Naive B cell (primary cell): ENCODE results near the gene OR6C68. TPM values are rescaled to one million over a fixed set of nuclear protein-coding genes. Genes with fewer than 3 reads are reported as not detected.

Experiments used
- ATAC-seq, 2 donors: fragments of 150-1000 bp; cut with Tn5 transposase; 2 replicates each; pipeline ENCODE4 v1.10.0; 2021; ENCODE audit warnings: low read depth in 2 of 2, mild to moderate bottlenecking in 2 of 2, moderate library complexity in 2 of 2
- DNase-seq: peaks from one replicate; pipeline ENCODE4 v3.0.0; 2022
- H3K27ac Mint-ChIP-seq, 6 donors: one replicate each; pipeline ENCODE4 v1.8.0; 2020 to 2022; ENCODE audit warnings: mild to moderate bottlenecking in 6 of 6, mixed read lengths in 6 of 6, moderate library complexity in 5 of 6, inconsistent platforms in 2 of 6
- H3K27me3 Mint-ChIP-seq, 3 donors: one replicate each; pipeline ENCODE4 v1.8.0; 2021 to 2022; ENCODE audit warnings: mixed read lengths in 3 of 3, mild to moderate bottlenecking in 1 of 3
- H3K36me3 Mint-ChIP-seq, 2 donors: one replicate each; pipeline ENCODE4 v1.8.0; 2020 to 2022; ENCODE audit warnings: mixed read lengths in 2 of 2, inconsistent platforms in 1 of 2, mild to moderate bottlenecking in 1 of 2
- H3K4me1 Mint-ChIP-seq, 3 donors: one replicate each; pipeline ENCODE4 v1.8.0; 2020 to 2022; ENCODE audit warnings: mixed read lengths in 3 of 3, inconsistent platforms in 1 of 3, mild to moderate bottlenecking in 1 of 3, moderate library complexity in 1 of 3
- H3K4me3 Mint-ChIP-seq, 8 donors: one replicate each; pipeline ENCODE4 v1.8.0; 2020 to 2022; ENCODE audit warnings: mild to moderate bottlenecking in 8 of 8, mixed read lengths in 8 of 8, moderate library complexity in 8 of 8, inconsistent platforms in 2 of 8
- H3K9me3 Mint-ChIP-seq, 7 donors: one replicate each; pipeline ENCODE4 v1.8.0; 2020 to 2022; ENCODE audit warnings: mixed read lengths in 7 of 7, mild to moderate bottlenecking in 5 of 7, inconsistent platforms in 2 of 7, moderate library complexity in 1 of 7
- polyA plus RNA-seq, 6 donors: library from polyadenylated mRNA; unstranded; fragments of 300-500 nt; fragmentation: Illumina TruSeq; gene quantifications; one replicate each; pipeline ENCODE4 v1.2.3, GENCODE V29; 2021; ENCODE audit warnings: low read depth in 6 of 6

OR6C68 gene
- polyA plus RNA-seq, 6 donors from 2014 or later, result not detected

DNA sequence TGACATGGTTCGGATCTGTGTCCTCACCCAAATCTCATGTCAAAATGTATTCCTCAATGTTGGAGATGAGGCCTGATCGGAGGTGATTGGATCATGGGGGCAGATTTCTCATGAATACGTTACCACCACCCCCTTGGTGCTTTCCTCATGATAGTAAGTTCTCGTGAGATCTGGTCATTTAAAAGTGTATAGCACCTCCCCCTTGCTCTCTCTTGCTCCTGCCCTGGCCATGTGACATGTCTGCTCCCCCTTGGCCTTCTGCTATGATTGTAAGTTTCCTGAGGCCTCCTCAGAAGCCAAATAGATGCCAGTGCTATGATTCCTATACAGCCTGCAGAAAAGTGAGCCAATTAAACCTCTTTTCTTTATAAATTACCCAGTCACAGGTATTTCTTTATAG, 7.1 kb downstream of the OR6C68 start:
- H3K4me3 Mint-ChIP-seq, result no peak overlapping the region
- H3K27ac Mint-ChIP-seq, result peak overlapping the region in 3 of 6 donors; percentile 12 to 27 (median 12)
- H3K36me3 Mint-ChIP-seq, result no peaks in the 10 kb centered on the region

GRCh38 chr12:55499810-55500252, 7.7 kb downstream of the OR6C68 start:
- H3K4me1 Mint-ChIP-seq, result peaks cover 4 to 15% (median 6%) of the 10 kb centered on the region in 3 donors

More for the DNA sequence above, 7.1 kb downstream of the OR6C68 start:
- no peaks in the 10 kb centered on the region for H3K9me3 Mint-ChIP-seq
- H3K27me3 Mint-ChIP-seq, result peaks cover 0 to 13% (median 5%) of the 10 kb centered on the region in 3 donors
- ATAC-seq (no peak), DNase-seq (no peak)
- H3K4me1 Mint-ChIP-seq, result peaks cover 4 to 15% (median 6%) of the 10 kb centered on the region in 3 donors

DNA sequence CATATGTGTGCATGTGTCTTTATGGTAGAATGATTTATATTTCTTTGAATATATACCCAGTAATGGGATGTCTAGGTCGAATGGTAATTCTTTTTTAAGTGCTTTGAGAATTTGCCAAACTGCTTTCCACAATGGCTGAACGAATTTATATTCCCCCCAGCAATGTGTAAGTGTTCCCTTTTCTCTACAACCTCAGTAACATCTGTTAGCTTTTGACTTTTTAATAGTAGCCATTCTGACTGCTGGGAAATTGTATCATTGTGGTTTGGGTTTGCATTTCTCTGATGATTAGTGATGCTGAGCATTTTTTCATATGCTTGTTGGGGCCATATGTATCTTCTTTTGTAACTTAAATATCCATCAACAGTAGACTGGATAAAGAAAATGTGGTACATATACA, 9.4 kb downstream of the OR6C68 start:
- ATAC-seq (no peak), DNase-seq (no peak)
- no peak overlapping the region for H3K4me3 Mint-ChIP-seq
- H3K27ac Mint-ChIP-seq, result no peak overlapping the region
- H3K9me3 Mint-ChIP-seq, result peaks cover 0 to 7% (median 0%) of the 10 kb centered on the region in 7 donors
- peaks cover 4 to 15% (median 6%) of the 10 kb centered on the region in 3 donors for H3K4me1 Mint-ChIP-seq
- H3K36me3 Mint-ChIP-seq, result no peaks in the 10 kb centered on the region
- H3K27me3 Mint-ChIP-seq, result peaks cover 0 to 6% (median 5%) of the 10 kb centered on the region in 3 donors

More at GRCh38 chr12:55499810-55500252, 7.7 kb downstream of the OR6C68 start:
- Mint-ChIP-seq H3K27ac (no peak overlapping the region), H3K4me3 (no peak overlapping the region), H3K27me3 (peaks cover 0 to 13% (median 5%) of the 10 kb centered on the region in 3 donors), H3K9me3 (peaks cover 0 to 2% (median 0%) of the 10 kb centered on the region in 7 donors), H3K36me3 (no peaks in the 10 kb centered on the region)
- DNase-seq (no peak), ATAC-seq (no peak)

DNA sequence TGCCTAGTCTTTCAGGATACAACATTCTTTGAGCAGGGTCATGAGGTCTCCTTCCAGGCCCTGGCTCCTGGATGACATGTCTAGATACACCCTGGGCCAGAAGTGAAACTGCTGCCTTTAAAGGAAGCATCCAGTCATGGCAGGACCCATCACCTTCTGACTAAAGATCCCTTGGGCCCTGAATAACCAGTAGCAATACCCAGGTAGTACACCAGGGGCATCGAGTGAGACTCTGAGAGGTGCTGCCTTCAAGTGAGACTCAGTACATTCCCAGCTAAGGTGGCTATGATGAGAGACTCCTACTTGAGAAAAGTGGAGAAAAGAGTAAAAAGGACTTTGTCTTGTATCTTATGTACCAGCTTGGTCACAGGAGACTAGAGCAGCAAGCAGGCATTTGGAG, 23.5 kb downstream of the OR6C68 start:
- H3K4me1 Mint-ChIP-seq, result no peaks in the 10 kb centered on the region
- H3K27me3 Mint-ChIP-seq, result peaks cover 23 to 40% (median 34%) of the 10 kb centered on the region in 3 donors
- peaks cover 7 to 22% of the 10 kb centered on the region in 2 donors for H3K36me3 Mint-ChIP-seq
- ATAC-seq, result peak in 1 of 2 donors; percentile 30
- H3K4me3 Mint-ChIP-seq, result no peak overlapping the region
- no peak for DNase-seq
- peak overlapping the region in 1 of 6 donors; percentile 11 for H3K27ac Mint-ChIP-seq
- H3K9me3 Mint-ChIP-seq, result peaks cover 4 to 14% (median 9%) of the 10 kb centered on the region in 7 donors

GRCh38 chr12:55516391-55516790, 24.2 kb downstream of the OR6C68 start:
- Mint-ChIP-seq H3K27ac (no peak overlapping the region), H3K9me3 (peaks cover 4 to 16% (median 9%) of the 10 kb centered on the region in 7 donors), H3K27me3 (peaks cover 23 to 40% (median 34%) of the 10 kb centered on the region in 3 donors), H3K36me3 (peaks cover 7 to 22% of the 10 kb centered on the region in 2 donors), H3K4me3 (no peak overlapping the region), H3K4me1 (no peaks in the 10 kb centered on the region)
- DNase-seq (no peak), ATAC-seq (no peak)

Other genes with a start within 250 kb of the OR6C68 start
- gene OR6C74, start 247.8 kb upstream of the OR6C68 start, polyA plus RNA-seq, result not detected
- gene OR6C6, start 195.8 kb upstream of the OR6C68 start, polyA plus RNA-seq, result not detected
- gene OR6C1, start 178.0 kb upstream of the OR6C68 start, polyA plus RNA-seq, result not detected
- not detected for gene OR6C3, start 161.6 kb upstream of the OR6C68 start, polyA plus RNA-seq
- not detected for gene OR6C75, start 129.4 kb upstream of the OR6C68 start, polyA plus RNA-seq
- not detected for gene OR6C65, start 91.8 kb upstream of the OR6C68 start, polyA plus RNA-seq
- gene OR6C76, start 66.1 kb upstream of the OR6C68 start, polyA plus RNA-seq, result not detected
- not detected for gene OR6C2, start 48.3 kb upstream of the OR6C68 start, polyA plus RNA-seq
- not detected for gene OR6C70, start 22.2 kb upstream of the OR6C68 start, polyA plus RNA-seq
- gene OR6C4, start 57.2 kb downstream of the OR6C68 start, polyA plus RNA-seq, result not detected
- gene OR2AP1, start 80.1 kb downstream of the OR6C68 start, polyA plus RNA-seq, result not detected
- gene OR10P1, start 144.5 kb downstream of the OR6C68 start, polyA plus RNA-seq, result not detected
- gene ITGA7, start 215.5 kb downstream of the OR6C68 start, polyA plus RNA-seq, result under 1 TPM in 2 of 6 donors, not detected in 4; 0.14 to 0.36 TPM
- gene BLOC1S1, start 223.7 kb downstream of the OR6C68 start, polyA plus RNA-seq, result 100 to 1,000 TPM; 152 to 259 (median 180) TPM
- 1 to 10 TPM in 3 of 6 donors, under 1 TPM in 2, not detected in 1; 0.61 to 3.1 (median 1.3) TPM for gene RDH5, start 228.0 kb downstream of the OR6C68 start, polyA plus RNA-seq
- gene CD63, start 236.6 kb downstream of the OR6C68 start, polyA plus RNA-seq, result 100 to 1,000 TPM; 115 to 150 (median 142) TPM